Measurements from ENCODE around the gene ANKRD17.
"Not testable (repeated sequence)": the region's sequence is repeated elsewhere in the genome, so short reads cannot be mapped to it uniquely, and the experiment has no call there.

ANKRD17 gene

GRCh38 chr4:73213916-73214653 is 44.5 kb downstream of the ANKRD17 start:
- TF ChIP-seq CTCF (IDR thresholded peaks at IDR 0.05; ENCODE audit: insufficient read depth, low read depth, low read length, missing control alignments) = no peak
- no peak overlapping the region for H3K4me3 ChIP-seq (ENCODE audit: low read length)
- no peak for DNase-seq (ENCODE audit: low read depth)

GRCh38 chr4:73212982-73213730 is 45.4 kb downstream of the ANKRD17 start:
- no peak for TF ChIP-seq CTCF (IDR thresholded peaks at IDR 0.05; ENCODE audit: insufficient read depth, low read depth, low read length, missing control alignments)
- no peak overlapping the region for H3K4me3 ChIP-seq (ENCODE audit: low read length)
- no peak for DNase-seq (ENCODE audit: low read depth)

GRCh38 chr4:73211968-73212367 is 46.6 kb downstream of the ANKRD17 start:
- no peak for DNase-seq (ENCODE audit: low read depth)
- no peak for TF ChIP-seq CTCF (IDR thresholded peaks at IDR 0.05; ENCODE audit: insufficient read depth, low read depth, low read length, missing control alignments)
- no peak overlapping the region for H3K4me3 ChIP-seq (ENCODE audit: low read length)

GRCh38 chr4:73208376-73208775 is 50.2 kb downstream of the ANKRD17 start:
- no peak for TF ChIP-seq CTCF (IDR thresholded peaks at IDR 0.05; ENCODE audit: insufficient read depth, low read depth, low read length, missing control alignments)
- H3K4me3 ChIP-seq (ENCODE audit: low read length) = no peak overlapping the region
- peak; percentile 57 for DNase-seq (ENCODE audit: low read depth)

- TF ChIP-seq CTCF (IDR thresholded peaks at IDR 0.05; ENCODE audit: insufficient read depth, low read depth, low read length, missing control alignments) = no peak
- H3K4me3 ChIP-seq (ENCODE audit: low read length) = no peak overlapping the region
- no peak for DNase-seq (ENCODE audit: low read depth)
Measured at GRCh38 chr4:73206236-73206635, 52.4 kb downstream of the ANKRD17 start.

GRCh38 chr4:73205482-73205881 is 53.1 kb downstream of the ANKRD17 start:
- DNase-seq (ENCODE audit: low read depth) = no peak
- no peak overlapping the region for H3K4me3 ChIP-seq (ENCODE audit: low read length)
- TF ChIP-seq CTCF (IDR thresholded peaks at IDR 0.05; ENCODE audit: insufficient read depth, low read depth, low read length, missing control alignments) = no peak

- DNase-seq (ENCODE audit: low read depth); H3K4me3 ChIP-seq (ENCODE audit: low read length): not testable (repeated sequence)
Measured at GRCh38 chr4:73203976-73204375, 54.6 kb downstream of the ANKRD17 start.
